ENCODE results near the gene DPEP2NB.

- TF ChIP-seq CTCF (IDR thresholded peaks at IDR 0.05 in 4 of 5, conservative IDR thresholded peaks at IDR 0.05 in 1 of 5) (peak in 1 of 5 experiments; percentile 16), POLR2A (IDR thresholded peaks at IDR 0.05) (no peak)
These were observed 35.6 kb downstream of the DPEP2NB start, which contains the start of gene DPEP3 for GRCh38 chr16:67979955-67980678.
